ENCODE data around the gene GUF1.

Gene GUF1

DNA sequence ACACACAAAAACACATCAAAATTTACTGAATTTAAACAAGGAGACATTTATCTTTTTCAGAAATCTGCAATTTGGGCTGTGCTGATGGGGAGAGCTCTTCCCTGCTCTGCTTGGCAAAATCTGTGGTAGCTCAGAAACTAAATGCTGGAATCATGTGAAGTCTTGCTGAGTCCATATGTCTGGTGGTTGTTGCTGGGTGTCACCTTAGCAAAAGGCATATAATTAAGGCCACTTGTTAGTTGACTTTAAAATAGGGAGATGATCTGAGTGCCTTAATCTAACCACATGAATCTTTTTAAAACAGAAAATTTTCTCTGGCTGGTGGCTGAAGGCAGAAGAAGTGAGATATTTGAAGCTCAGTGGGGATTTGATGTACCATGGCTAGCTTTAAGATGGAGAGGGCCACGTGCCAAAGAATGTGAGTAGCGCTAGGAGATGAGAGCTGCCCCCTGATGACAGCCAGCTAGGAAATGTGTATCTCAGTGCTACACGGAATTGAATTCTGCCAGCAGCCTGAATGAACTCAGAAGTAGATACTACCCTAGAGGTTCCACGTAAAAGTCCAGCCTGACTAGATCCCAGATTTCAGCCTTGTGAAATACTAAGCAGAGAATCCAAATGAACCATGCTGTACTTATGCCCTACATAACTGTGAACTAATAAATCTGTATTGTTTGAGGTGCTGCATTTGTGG is 7.6 kb upstream of the GUF1 start:
- TF ChIP-seq, protein P1, sequence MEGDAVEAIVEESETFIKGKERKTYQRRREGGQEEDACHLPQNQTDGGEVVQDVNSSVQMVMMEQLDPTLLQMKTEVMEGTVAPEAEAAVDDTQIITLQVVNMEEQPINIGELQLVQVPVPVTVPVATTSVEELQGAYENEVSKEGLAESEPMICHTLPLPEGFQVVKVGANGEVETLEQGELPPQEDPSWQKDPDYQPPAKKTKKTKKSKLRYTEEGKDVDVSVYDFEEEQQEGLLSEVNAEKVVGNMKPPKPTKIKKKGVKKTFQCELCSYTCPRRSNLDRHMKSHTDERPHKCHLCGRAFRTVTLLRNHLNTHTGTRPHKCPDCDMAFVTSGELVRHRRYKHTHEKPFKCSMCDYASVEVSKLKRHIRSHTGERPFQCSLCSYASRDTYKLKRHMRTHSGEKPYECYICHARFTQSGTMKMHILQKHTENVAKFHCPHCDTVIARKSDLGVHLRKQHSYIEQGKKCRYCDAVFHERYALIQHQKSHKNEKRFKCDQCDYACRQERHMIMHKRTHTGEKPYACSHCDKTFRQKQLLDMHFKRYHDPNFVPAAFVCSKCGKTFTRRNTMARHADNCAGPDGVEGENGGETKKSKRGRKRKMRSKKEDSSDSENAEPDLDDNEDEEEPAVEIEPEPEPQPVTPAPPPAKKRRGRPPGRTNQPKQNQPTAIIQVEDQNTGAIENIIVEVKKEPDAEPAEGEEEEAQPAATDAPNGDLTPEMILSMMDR (conservative IDR thresholded peaks at IDR 0.05; ENCODE audit: low read depth, low read length), result no peak
- no peak for DNase-seq (ENCODE audit: low read depth)
- no peak overlapping the region for H3K4me3 ChIP-seq (ENCODE audit: low read length)

DNA sequence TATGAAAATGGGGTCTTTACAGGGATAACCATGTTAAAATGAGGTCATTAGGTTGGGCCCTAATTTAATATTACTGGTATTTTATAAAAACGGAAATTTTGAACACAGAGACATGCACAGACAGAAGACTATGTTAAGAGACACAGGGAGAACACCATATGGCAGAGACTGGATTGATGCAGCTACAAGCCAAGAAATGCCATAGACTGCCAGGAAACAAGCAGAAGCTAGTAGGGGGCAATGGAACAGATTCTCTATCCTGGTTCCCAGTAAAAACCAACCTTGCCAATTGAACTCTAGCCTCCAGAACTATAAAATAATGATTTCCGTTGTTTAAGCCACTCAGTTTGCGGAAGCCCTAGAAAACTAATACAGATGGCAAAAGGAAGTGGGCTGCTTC is 6.6 kb upstream of the GUF1 start:
- TF ChIP-seq, protein P1 (conservative IDR thresholded peaks at IDR 0.05; ENCODE audit: low read depth, low read length), result no peak
- H3K4me3 ChIP-seq (ENCODE audit: low read length), result no peak overlapping the region
- no peak for DNase-seq (ENCODE audit: low read depth)

DNA sequence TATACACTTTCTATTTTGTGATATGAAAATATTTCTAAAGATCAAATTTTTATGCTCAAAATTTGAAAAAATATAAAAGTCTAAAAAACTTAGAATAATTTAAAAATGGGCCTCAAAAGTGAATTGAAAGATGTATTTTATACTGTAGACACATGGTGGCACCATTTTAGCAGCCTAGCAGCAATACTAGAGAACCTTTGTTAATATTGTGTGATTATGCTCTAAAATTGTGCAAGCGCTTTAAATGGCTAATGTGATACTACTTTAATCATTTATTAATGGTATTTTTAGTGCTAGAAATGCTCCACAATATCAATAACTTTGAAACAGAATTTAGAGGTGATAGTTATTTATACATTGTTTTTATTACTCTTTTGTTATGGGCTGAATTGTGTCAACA is 3.7 kb upstream of the GUF1 start:
- TF ChIP-seq, protein P1 (conservative IDR thresholded peaks at IDR 0.05; ENCODE audit: low read depth, low read length), result peak; percentile 25
- H3K4me3 ChIP-seq (ENCODE audit: low read length), result no peak overlapping the region
- no peak for DNase-seq (ENCODE audit: low read depth)

DNA sequence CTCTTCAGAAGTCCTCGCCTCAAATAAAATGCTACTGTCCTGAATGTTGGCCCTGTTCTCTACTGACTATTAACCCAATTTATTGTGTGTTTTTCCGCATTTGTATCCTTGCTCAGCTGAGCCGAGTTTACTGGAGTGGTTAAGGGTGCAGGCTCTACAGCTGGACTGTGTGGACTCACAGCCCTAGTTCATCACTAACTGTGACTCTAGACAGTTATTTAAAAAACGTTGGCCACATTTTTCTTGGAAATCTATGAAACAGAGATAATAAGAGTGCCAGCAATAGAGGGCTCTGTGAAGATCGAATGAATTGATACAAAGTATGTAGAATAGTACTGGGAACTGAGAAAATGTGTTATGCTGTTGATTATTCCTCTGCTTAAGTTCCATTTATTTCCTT is 2.9 kb upstream of the GUF1 start:
- no peak for DNase-seq (ENCODE audit: low read depth)
- TF ChIP-seq, protein P1 (conservative IDR thresholded peaks at IDR 0.05; ENCODE audit: low read depth, low read length), result no peak
- no peak overlapping the region for H3K4me3 ChIP-seq (ENCODE audit: low read length)

DNA sequence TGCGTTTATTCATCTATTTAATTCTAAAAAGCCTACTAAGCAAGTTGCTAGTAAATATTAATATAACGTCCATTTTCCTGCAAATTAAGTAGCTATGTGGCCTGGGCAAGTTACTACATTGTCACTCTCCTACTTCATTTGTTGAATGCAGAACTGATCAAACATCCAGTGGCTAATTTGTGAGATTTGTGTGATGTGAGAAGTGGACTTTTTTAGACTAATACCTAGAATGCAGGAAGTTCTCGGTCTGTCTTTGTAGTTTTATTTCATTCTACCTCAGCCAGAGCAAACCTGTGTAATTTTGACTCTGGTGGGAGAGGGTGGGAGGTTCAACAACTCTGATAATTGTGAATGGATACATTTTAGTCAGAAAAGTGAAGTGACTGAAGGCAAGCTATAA is 840 bp downstream of the GUF1 start:
- DNase-seq (ENCODE audit: low read depth), result no peak
- peak overlapping the region; percentile 91 for H3K4me3 ChIP-seq (ENCODE audit: low read length)

DNA sequence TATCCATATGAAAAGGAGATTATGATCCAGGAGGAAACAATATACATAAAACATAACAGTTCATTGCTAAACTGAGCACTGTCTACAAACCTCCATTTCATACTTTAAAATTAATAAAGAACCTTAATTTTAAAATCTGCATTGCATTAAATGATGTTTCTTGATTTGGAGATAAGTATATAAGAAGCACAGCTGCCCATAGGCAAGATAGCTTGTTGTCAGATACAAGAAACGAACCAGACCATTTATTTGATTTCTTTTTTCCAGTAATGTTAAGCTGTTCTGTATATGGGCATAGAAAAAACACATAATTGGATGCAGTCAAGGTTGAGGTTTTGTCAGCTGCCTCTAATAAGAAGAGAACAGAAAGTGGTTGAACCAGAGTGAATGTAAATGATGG is 6.4 kb downstream of the GUF1 start:
- H3K4me3 ChIP-seq (ENCODE audit: low read length), result no peak overlapping the region
- DNase-seq (ENCODE audit: low read depth), result no peak
- TF ChIP-seq, protein P1 (conservative IDR thresholded peaks at IDR 0.05; ENCODE audit: low read depth, low read length), result no peak

More for the DNA sequence above, 840 bp downstream of the GUF1 start:
- TF ChIP-seq, protein P1 (conservative IDR thresholded peaks at IDR 0.05; ENCODE audit: low read depth, low read length), result no peak

DNA sequence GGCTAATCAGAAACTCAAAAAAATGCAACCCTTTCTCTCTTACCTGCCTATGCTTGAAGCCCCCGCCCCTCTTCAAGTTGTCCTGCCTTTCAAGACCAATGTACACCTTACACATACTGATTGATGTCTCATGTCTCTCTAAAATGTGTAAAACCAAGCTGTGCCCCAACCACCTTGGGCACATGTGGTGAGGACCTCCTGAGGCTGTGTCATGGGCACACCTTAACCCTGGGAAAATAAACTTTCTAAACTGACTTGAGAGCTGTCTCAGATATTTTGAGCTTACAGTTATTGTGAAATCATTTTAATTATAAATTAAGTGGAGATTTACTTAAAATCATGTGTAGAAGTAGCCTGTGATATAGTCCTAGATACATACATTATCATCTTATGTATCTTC is 22.2 kb downstream of the GUF1 start:
- TF ChIP-seq, protein P1 (conservative IDR thresholded peaks at IDR 0.05; ENCODE audit: low read depth, low read length), result no peak
- H3K4me3 ChIP-seq (ENCODE audit: low read length), result no peak overlapping the region
- DNase-seq (ENCODE audit: low read depth), result no peak
